AG08396 (cell line): ENCODE results near the gene MPRIP.
"Not testable (repeated sequence)": the region's sequence is repeated elsewhere in the genome, so short reads cannot be mapped to it uniquely, and the experiment has no call there.

Experiments
- DNase-seq: peaks from one replicate; pipeline ENCODE4 v3.0.0; 2012; ENCODE audit warnings: low spot score, mixed read lengths

The MPRIP gene

GRCh38 chr17:17013828-17014747, 28.2 kb upstream of the MPRIP start:
- not testable (repeated sequence) for DNase-seq

GRCh38 chr17:17014748-17015124, 27.5 kb upstream of the MPRIP start:
- DNase-seq, result not testable (repeated sequence)

- DNase-seq, result no peak
Measured at GRCh38 chr17:17015230-17015629, 27.0 kb upstream of the MPRIP start.

GRCh38 chr17:17016199-17017197, 25.8 kb upstream of the MPRIP start:
- DNase-seq, result not testable (repeated sequence)

GRCh38 chr17:17017343-17018014, 24.8 kb upstream of the MPRIP start:
- DNase-seq, result no peak

- DNase-seq, result no peak
Measured at GRCh38 chr17:17018021-17018441, 24.2 kb upstream of the MPRIP start.

- DNase-seq, result no peak
Measured at GRCh38 chr17:17018612-17019429, 23.4 kb upstream of the MPRIP start.

- no peak for DNase-seq
Measured at GRCh38 chr17:17019430-17019762, 22.9 kb upstream of the MPRIP start.

- DNase-seq, result no peak
Measured at GRCh38 chr17:17019891-17020456, 22.3 kb upstream of the MPRIP start.

- DNase-seq, result no peak
Measured at GRCh38 chr17:17020821-17021193, 21.4 kb upstream of the MPRIP start.

- DNase-seq, result no peak
Measured at GRCh38 chr17:17021194-17021863, 20.9 kb upstream of the MPRIP start.

GRCh38 chr17:17022011-17022410, 20.2 kb upstream of the MPRIP start:
- DNase-seq, result no peak

- DNase-seq, result no peak
Measured at GRCh38 chr17:17022456-17022855, 19.8 kb upstream of the MPRIP start.

- no peak for DNase-seq
Measured at GRCh38 chr17:17024778-17025300, 17.4 kb upstream of the MPRIP start.

- no peak for DNase-seq
Measured at GRCh38 chr17:17025621-17026020, 16.6 kb upstream of the MPRIP start.

GRCh38 chr17:17026163-17026562, 16.1 kb upstream of the MPRIP start:
- DNase-seq, result no peak

- no peak for DNase-seq
Measured at GRCh38 chr17:17027442-17028058, 14.7 kb upstream of the MPRIP start.

GRCh38 chr17:17028059-17028877, 14.0 kb upstream of the MPRIP start:
- DNase-seq, result no peak
